ENCODE results near the gene PAX2.

PAX2 gene

GRCh38 chr10:100807241-100807951 is 62.0 kb downstream of the PAX2 start:
- Histone ChIP-seq H2AFZ (ENCODE audit: low read depth, low read length, severe bottlenecking) (no peak overlapping the region), H3K4me2 (ENCODE audit: low read depth, low read length, poor library complexity, severe bottlenecking) (no peak overlapping the region), H3K27me3 (ENCODE audit: low read length) (no peaks in the 10 kb centered on the region), H3K9me2 (replicated peaks; ENCODE audit: insufficient read depth, low read length) (no peaks in the 10 kb centered on the region), H4K20me1 (ENCODE audit: low read depth, low read length) (no peaks in the 10 kb centered on the region), H3K9me3 (ENCODE audit: insufficient read depth, low read length) (no peaks in the 10 kb centered on the region), H3F3A (ENCODE audit: insufficient read depth) (no peaks in the 10 kb centered on the region), H3K4me3 (ENCODE audit: insufficient read depth, low read length, poor library complexity, severe bottlenecking) (no peak overlapping the region), H3K79me2 (ENCODE audit: insufficient read depth, low read length) (no peaks in the 10 kb centered on the region), H3K9ac (ENCODE audit: low read length) (no peak overlapping the region), H3K36me3 (ENCODE audit: low read length) (no peaks in the 10 kb centered on the region), H3K27ac (ENCODE audit: low read depth, low read length) (no peak overlapping the region)
- TF ChIP-seq EZH2phosphoT487 (conservative IDR thresholded peaks at IDR 0.05; ENCODE audit: low read length) (no peak), CTCF (IDR thresholded peaks at IDR 0.05; ENCODE audit: insufficient read depth, low read length, poor library complexity, severe bottlenecking) (no peak)

GRCh38 chr10:100808876-100809275 is 63.5 kb downstream of the PAX2 start:
- Histone ChIP-seq H2AFZ (ENCODE audit: low read depth, low read length, severe bottlenecking) (no peak overlapping the region), H3K27me3 (ENCODE audit: low read length) (no peaks in the 10 kb centered on the region), H4K20me1 (ENCODE audit: low read depth, low read length) (no peaks in the 10 kb centered on the region), H3K79me2 (ENCODE audit: insufficient read depth, low read length) (no peaks in the 10 kb centered on the region), H3K9me2 (replicated peaks; ENCODE audit: insufficient read depth, low read length) (no peaks in the 10 kb centered on the region), H3K9me3 (ENCODE audit: insufficient read depth, low read length) (no peaks in the 10 kb centered on the region), H3K4me2 (ENCODE audit: low read depth, low read length, poor library complexity, severe bottlenecking) (no peak overlapping the region), H3F3A (ENCODE audit: insufficient read depth) (no peaks in the 10 kb centered on the region), H3K4me3 (ENCODE audit: insufficient read depth, low read length, poor library complexity, severe bottlenecking) (no peak overlapping the region), H3K36me3 (ENCODE audit: low read length) (no peaks in the 10 kb centered on the region), H3K27ac (ENCODE audit: low read depth, low read length) (no peak overlapping the region), H3K9ac (ENCODE audit: low read length) (no peak overlapping the region)
- TF ChIP-seq CTCF (IDR thresholded peaks at IDR 0.05; ENCODE audit: insufficient read depth, low read length, poor library complexity, severe bottlenecking) (no peak), EZH2phosphoT487 (conservative IDR thresholded peaks at IDR 0.05; ENCODE audit: low read length) (no peak)

- Histone ChIP-seq H3K36me3 (ENCODE audit: low read length) (no peaks in the 10 kb centered on the region), H3K9me3 (ENCODE audit: insufficient read depth, low read length) (no peaks in the 10 kb centered on the region), H3K9me2 (replicated peaks; ENCODE audit: insufficient read depth, low read length) (no peaks in the 10 kb centered on the region), H3K4me2 (ENCODE audit: low read depth, low read length, poor library complexity, severe bottlenecking) (no peak overlapping the region), H3K27ac (ENCODE audit: low read depth, low read length) (no peak overlapping the region), H3K4me3 (ENCODE audit: insufficient read depth, low read length, poor library complexity, severe bottlenecking) (no peak overlapping the region), H4K20me1 (ENCODE audit: low read depth, low read length) (no peaks in the 10 kb centered on the region), H3F3A (ENCODE audit: insufficient read depth) (no peaks in the 10 kb centered on the region), H3K79me2 (ENCODE audit: insufficient read depth, low read length) (no peaks in the 10 kb centered on the region), H3K9ac (ENCODE audit: low read length) (no peak overlapping the region), H3K27me3 (ENCODE audit: low read length) (no peaks in the 10 kb centered on the region), H2AFZ (ENCODE audit: low read depth, low read length, severe bottlenecking) (no peak overlapping the region)
- TF ChIP-seq EZH2phosphoT487 (conservative IDR thresholded peaks at IDR 0.05; ENCODE audit: low read length), result no peak
Measured at GRCh38 chr10:100810091-100810834, 64.9 kb downstream of the PAX2 start.

- H2AFZ ChIP-seq (ENCODE audit: low read depth, low read length, severe bottlenecking), result no peak overlapping the region
- H3K4me2 ChIP-seq (ENCODE audit: low read depth, low read length, poor library complexity, severe bottlenecking), result no peak overlapping the region
- no peak overlapping the region for H3K27ac ChIP-seq (ENCODE audit: low read depth, low read length)
- TF ChIP-seq CTCF (IDR thresholded peaks at IDR 0.05; ENCODE audit: insufficient read depth, low read length, poor library complexity, severe bottlenecking) (no peak), EZH2phosphoT487 (conservative IDR thresholded peaks at IDR 0.05; ENCODE audit: low read length) (no peak)
- no peaks in the 10 kb centered on the region for H3K9me3 ChIP-seq (ENCODE audit: insufficient read depth, low read length)
- no peaks in the 10 kb centered on the region for H3K27me3 ChIP-seq (ENCODE audit: low read length)
- no peak overlapping the region for H3K4me3 ChIP-seq (ENCODE audit: insufficient read depth, low read length, poor library complexity, severe bottlenecking)
- H3K36me3 ChIP-seq (ENCODE audit: low read length), result no peaks in the 10 kb centered on the region
- no peaks in the 10 kb centered on the region for H3F3A ChIP-seq (ENCODE audit: insufficient read depth)
- H3K79me2 ChIP-seq (ENCODE audit: insufficient read depth, low read length), result no peaks in the 10 kb centered on the region
- H3K9ac ChIP-seq (ENCODE audit: low read length), result no peak overlapping the region
- no peaks in the 10 kb centered on the region for H4K20me1 ChIP-seq (ENCODE audit: low read depth, low read length)
- H3K9me2 ChIP-seq (replicated peaks; ENCODE audit: insufficient read depth, low read length), result no peaks in the 10 kb centered on the region
Measured at GRCh38 chr10:100810835-100811116, 65.4 kb downstream of the PAX2 start.
